Measurements from ENCODE around the gene BANP. TPM values are rescaled to one million over a fixed set of nuclear protein-coding genes. Genes with fewer than 3 reads are reported as not detected.
"Not testable (repeated sequence)": the region's sequence is repeated elsewhere in the genome, so short reads cannot be mapped to it uniquely, and the experiment has no call there.

BANP gene
- total and polyA plus RNA-seq, 2 experiments from 2014 or later = 14.8 TPM

DNA sequence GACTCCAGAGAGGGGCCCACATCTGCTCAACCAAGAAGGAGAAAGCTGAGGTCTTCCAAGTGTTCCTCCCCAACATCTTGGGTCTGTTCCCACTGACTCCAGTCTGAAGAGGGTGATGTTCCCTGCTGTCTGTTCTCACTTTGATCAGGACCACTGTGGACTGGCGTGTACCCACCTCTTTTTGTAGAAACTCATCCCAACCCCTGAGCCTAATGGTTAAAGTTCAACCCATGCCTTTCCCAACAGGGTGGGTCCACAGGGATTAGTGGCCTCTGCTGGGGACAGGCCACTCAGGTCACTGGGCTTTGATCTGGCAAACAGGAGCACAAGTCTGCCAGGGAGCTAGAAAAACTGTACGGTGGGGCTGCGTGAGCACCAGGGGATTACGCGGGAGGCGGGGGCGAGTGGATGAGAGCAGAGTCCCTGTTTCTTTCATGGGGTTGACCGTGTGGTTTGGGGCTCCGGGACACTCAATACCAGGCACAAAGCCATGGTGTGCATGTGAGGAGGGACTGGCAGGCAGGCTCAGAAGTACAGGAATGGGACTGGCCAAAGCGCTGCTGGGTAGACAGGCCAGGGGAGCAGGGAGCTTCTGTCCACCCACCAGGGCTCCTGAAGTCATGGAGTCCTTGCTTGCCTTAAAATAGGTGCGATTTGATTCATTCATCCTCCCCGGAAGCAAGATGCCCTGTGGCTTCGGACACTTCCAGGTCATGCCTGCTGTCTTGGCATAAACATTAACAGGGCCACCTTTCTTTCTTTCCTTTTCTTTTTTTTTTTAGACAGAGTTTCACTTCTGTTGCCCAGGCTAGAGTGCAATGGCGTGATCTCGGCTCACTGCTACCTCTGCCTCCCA is 14.6 kb upstream of the BANP start, which contains the start of gene CA5A:
CA5A (minus strand) TSS at position 155 of the 856 bp plus-strand sequence; CDS start at position 76, 79 bp downstream.
- H3K36me3 ChIP-seq (ENCODE audit: low read depth) = no peaks in the 10 kb centered on the region
- no peak within 1 kb of the TSS for H3K9ac ChIP-seq
- in situ Hi-C loops (cut with MboI) = no loop called here
- no peak within 1 kb of the TSS for H3K27ac ChIP-seq
- no peaks in the 10 kb centered on the region for H3K9me3 ChIP-seq (ENCODE audit: low read depth)
- TF ChIP-seq EZH2 (IDR thresholded peaks at IDR 0.05; ENCODE audit: insufficient read depth, poor library complexity, severe bottlenecking) (no peak), EZH2phosphoT487 (IDR thresholded peaks at IDR 0.05; ENCODE audit: insufficient read depth, low read depth) (no peak)
- no peaks in the 10 kb centered on the region for H3F3A ChIP-seq (ENCODE audit: insufficient read depth)
- 89 to 90% methylated on average over 14 to 15 of the region's 15 CpGs for WGBS, 2 experiments (ENCODE audit: low coverage in 1 of 2, low lambda C conversion rate in 2 of 2, missing lambda C conversion rate in 2 of 2)
- no peak within 1 kb of the TSS for H3K4me3 ChIP-seq
- H4K20me1 ChIP-seq (ENCODE audit: insufficient read depth) = no peaks in the 10 kb centered on the region
- no peaks in the 10 kb centered on the region for H3K79me2 ChIP-seq (ENCODE audit: insufficient read depth)
- H3K4me1 ChIP-seq (ENCODE audit: insufficient read depth) = no peaks in the 10 kb centered on the region
- no peak within 1 kb of the TSS for H3K4me2 ChIP-seq (ENCODE audit: unreplicated experiment)
- no peak within 1 kb of the TSS for H2AFZ ChIP-seq
- DNase-seq = no peak
- no peaks in the 10 kb centered on the region for H3K27me3 ChIP-seq (replicated peaks; ENCODE audit: insufficient read depth)
- H3K9me2 ChIP-seq (ENCODE audit: insufficient read depth) = no peaks in the 10 kb centered on the region

DNA sequence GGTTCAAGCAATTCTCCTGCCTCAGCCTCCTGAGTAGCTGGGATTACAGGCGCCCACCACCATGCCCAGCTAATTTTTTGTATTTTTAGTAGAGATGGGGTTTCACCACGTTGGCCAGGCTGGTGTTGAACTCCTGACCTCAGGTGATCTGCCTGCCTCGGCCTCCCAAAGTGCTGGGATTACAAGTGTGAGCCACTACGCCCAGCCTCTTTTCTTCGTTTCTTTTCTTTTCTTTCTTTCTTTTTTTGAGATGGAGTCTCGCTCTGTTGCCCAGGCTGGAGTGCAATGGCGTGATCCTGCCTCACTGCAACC is 14.0 kb upstream of the BANP start:
- H3K4me2 ChIP-seq (ENCODE audit: unreplicated experiment); H3K27ac ChIP-seq; H3K4me3 ChIP-seq; in situ Hi-C loops (cut with MboI); H3K79me2 ChIP-seq (ENCODE audit: insufficient read depth); H3K4me1 ChIP-seq (ENCODE audit: insufficient read depth); H4K20me1 ChIP-seq (ENCODE audit: insufficient read depth); DNase-seq; H3K27me3 ChIP-seq (replicated peaks; ENCODE audit: insufficient read depth); H3K9me2 ChIP-seq (ENCODE audit: insufficient read depth); H3K9ac ChIP-seq; H3F3A ChIP-seq (ENCODE audit: insufficient read depth); H2AFZ ChIP-seq; H3K9me3 ChIP-seq (ENCODE audit: low read depth); H3K36me3 ChIP-seq (ENCODE audit: low read depth): not testable (repeated sequence)
- WGBS, 2 experiments (ENCODE audit: low coverage in 1 of 2, low lambda C conversion rate in 2 of 2, missing lambda C conversion rate in 2 of 2) = 48 to 59% methylated on average over 6 to 7 of the region's 7 CpGs

DNA sequence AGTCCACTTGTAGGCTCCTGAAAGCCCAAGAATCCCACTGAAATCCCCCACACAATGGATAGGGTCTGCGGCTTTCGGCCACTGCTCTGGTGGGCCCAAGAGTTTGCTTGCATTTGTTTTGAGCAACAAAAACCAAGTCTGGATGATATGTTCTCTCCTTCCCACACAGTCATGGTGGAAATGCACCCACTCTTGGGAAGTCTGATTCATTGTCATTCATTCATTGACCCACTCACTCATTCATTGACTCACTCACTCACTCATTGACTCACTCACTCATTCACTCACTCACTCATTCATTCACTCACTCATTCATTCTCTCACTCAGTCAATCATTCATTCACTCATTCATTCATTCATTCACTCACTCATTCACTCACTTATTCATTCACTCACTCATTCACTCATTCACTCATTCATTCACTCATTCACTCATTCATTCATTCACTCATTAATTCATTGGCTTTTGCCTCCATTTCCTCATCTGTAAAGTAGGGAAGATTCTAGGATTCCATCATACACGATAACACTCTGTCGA is 12.8 kb upstream of the BANP start:
- H4K20me1 ChIP-seq (ENCODE audit: insufficient read depth) = no peaks in the 10 kb centered on the region
- 87 to 88% methylated on average over 4 of the region's 4 CpGs for WGBS, 2 experiments (ENCODE audit: low coverage in 1 of 2, low lambda C conversion rate in 2 of 2, missing lambda C conversion rate in 2 of 2)
- no peaks in the 10 kb centered on the region for H3K9me2 ChIP-seq (ENCODE audit: insufficient read depth)
- H3K36me3 ChIP-seq (ENCODE audit: low read depth) = no peaks in the 10 kb centered on the region
- no peaks in the 10 kb centered on the region for H3K4me1 ChIP-seq (ENCODE audit: insufficient read depth)
- no peak for DNase-seq
- H3K9me3 ChIP-seq (ENCODE audit: low read depth) = no peaks in the 10 kb centered on the region
- H3K9ac ChIP-seq = no peak overlapping the region
- TF ChIP-seq EZH2phosphoT487 (IDR thresholded peaks at IDR 0.05; ENCODE audit: insufficient read depth, low read depth) (no peak), EZH2 (IDR thresholded peaks at IDR 0.05; ENCODE audit: insufficient read depth, poor library complexity, severe bottlenecking) (no peak)
- no peaks in the 10 kb centered on the region for H3F3A ChIP-seq (ENCODE audit: insufficient read depth)
- H3K79me2 ChIP-seq (ENCODE audit: insufficient read depth) = no peaks in the 10 kb centered on the region
- H3K4me2 ChIP-seq (ENCODE audit: unreplicated experiment) = no peak overlapping the region
- H3K27me3 ChIP-seq (replicated peaks; ENCODE audit: insufficient read depth) = no peaks in the 10 kb centered on the region
- no peak overlapping the region for H3K27ac ChIP-seq
- H2AFZ ChIP-seq = no peak overlapping the region
- H3K4me3 ChIP-seq = no peak overlapping the region
- in situ Hi-C loops (cut with MboI) = no loop called here

DNA sequence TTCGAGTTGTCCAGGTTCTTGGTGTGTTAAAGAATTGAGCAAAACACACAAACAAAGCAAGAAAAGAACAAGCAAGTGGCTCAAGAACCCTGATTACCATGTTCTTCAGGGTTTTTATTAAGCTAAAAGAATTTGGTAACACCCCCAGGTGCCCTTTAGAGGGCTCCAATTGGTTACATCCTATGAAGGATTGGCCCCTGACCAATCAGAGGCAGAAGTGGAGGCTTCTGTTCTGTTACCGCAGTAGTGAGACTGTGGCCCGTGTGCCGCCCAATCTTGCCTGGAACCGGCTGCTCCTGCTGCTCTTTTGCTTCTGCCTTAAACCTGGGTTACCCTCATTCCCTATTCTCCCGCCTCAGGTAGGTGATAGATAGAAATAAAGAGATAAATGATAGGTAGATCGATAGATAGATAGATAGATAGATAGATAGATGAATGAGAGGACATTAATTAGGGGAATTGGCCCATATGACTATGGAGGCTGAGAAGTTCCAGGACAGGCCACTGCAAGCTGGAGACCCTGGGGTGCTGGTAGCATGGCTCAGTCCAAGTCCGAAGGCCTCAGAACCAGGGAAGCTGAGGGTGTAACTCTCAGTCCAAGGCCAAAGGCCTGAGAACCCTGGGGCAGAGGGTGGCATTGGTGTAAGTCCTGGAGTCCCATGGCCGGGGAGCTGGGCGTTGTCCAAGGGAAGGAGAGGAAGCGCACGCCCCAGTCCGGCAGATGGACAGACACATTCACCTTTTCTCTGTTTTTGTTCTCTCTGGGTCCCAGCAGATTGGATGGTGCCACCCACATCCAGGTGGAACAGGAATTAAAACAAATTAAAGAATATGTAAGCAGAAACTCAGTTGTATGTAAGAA is 11.4 kb upstream of the BANP start:
- no peaks in the 10 kb centered on the region for H3F3A ChIP-seq (ENCODE audit: insufficient read depth)
- no peak overlapping the region for H3K4me3 ChIP-seq
- no peaks in the 10 kb centered on the region for H3K36me3 ChIP-seq (ENCODE audit: low read depth)
- no peaks in the 10 kb centered on the region for H3K27me3 ChIP-seq (replicated peaks; ENCODE audit: insufficient read depth)
- no peaks in the 10 kb centered on the region for H3K79me2 ChIP-seq (ENCODE audit: insufficient read depth)
- no peak overlapping the region for H3K4me2 ChIP-seq (ENCODE audit: unreplicated experiment)
- in situ Hi-C loops (cut with MboI) = no loop called here
- WGBS, 2 experiments (ENCODE audit: low coverage in 1 of 2, low lambda C conversion rate in 2 of 2, missing lambda C conversion rate in 2 of 2) = 82 to 84% methylated on average over 12 to 13 of the region's 13 CpGs
- no peak overlapping the region for H3K9ac ChIP-seq
- no peak overlapping the region for H2AFZ ChIP-seq
- H3K9me3 ChIP-seq (ENCODE audit: low read depth) = no peaks in the 10 kb centered on the region
- DNase-seq = no peak
- no peaks in the 10 kb centered on the region for H4K20me1 ChIP-seq (ENCODE audit: insufficient read depth)
- H3K4me1 ChIP-seq (ENCODE audit: insufficient read depth) = no peaks in the 10 kb centered on the region
- no peaks in the 10 kb centered on the region for H3K9me2 ChIP-seq (ENCODE audit: insufficient read depth)
- TF ChIP-seq EZH2phosphoT487 (IDR thresholded peaks at IDR 0.05; ENCODE audit: insufficient read depth, low read depth) (no peak), EZH2 (IDR thresholded peaks at IDR 0.05; ENCODE audit: insufficient read depth, poor library complexity, severe bottlenecking) (no peak)
- no peak overlapping the region for H3K27ac ChIP-seq

All from GM23248 (cell line).